Right lobe of liver (tissue), 6 donors: ENCODE results near the gene FADS2. TPM values are rescaled to one million over a fixed set of nuclear protein-coding genes. Genes with fewer than 3 reads are reported as not detected.
"Not testable (repeated sequence)": the region's sequence is repeated elsewhere in the genome, so short reads cannot be mapped to it uniquely, and the experiment has no call there.

Source experiments
- ATAC-seq, 4 donors: fragments of 200-7000 bp; cut with Tn5 transposase; one replicate each; pipeline ENCODE4 v1.9.1; 2020; ENCODE audit warnings: mild to moderate bottlenecking in 4 of 4, moderate library complexity in 4 of 4
- DNase-seq, 3 donors: peaks; one replicate each; pipeline ENCODE4 v3.0.0-alpha.2; 2020
- H3K27ac ChIP-seq, 3 donors: fragments of 200-600 bp; one replicate each; pipeline ENCODE4 v1.8.0; 2022
- H3K27me3 ChIP-seq, 2 donors: fragments of 200-600 bp; one replicate each; pipeline ENCODE4 v1.8.0; 2022
- H3K36me3 ChIP-seq, 4 donors: fragments of 200-600 bp; sonication (generic) in 1 of 4; one replicate each; pipeline versions ENCODE4 v1.5.1 to v1.8.0; 2017 to 2022; ENCODE audit warnings: control low read depth in 1 of 4
- H3K4me1 ChIP-seq, 4 donors: fragments of 200-600 bp; sonication (generic) in 1 of 4; one replicate each; pipeline versions ENCODE4 v1.5.1 to v1.8.0; 2017 to 2022; ENCODE audit warnings: control low read depth in 1 of 4
- H3K4me3 ChIP-seq, 3 donors: fragments of 200-600 bp; one replicate each; pipeline ENCODE4 v1.8.0; 2022
- H3K9me3 ChIP-seq, 4 donors: fragments of 200-600 bp; sonication (generic) in 1 of 4; one replicate each; pipeline versions ENCODE4 v1.5.1 to v1.8.0; 2017 to 2022; ENCODE audit warnings: control low read depth in 1 of 4
- POLR2A ChIP-seq: fragments of 450-650 bp; IDR thresholded peaks from one replicate; pipeline ENCODE4 v1.6.1; 2017; ENCODE audit warnings: antibody characterized with exemption, mild to moderate bottlenecking
- WGBS: methylation state at CpG from one replicate; pipeline ENCODE4 v1.1.6; 2018; ENCODE audit warnings: low coverage, low lambda C conversion rate; ENCODE audit not compliant: insufficient coverage; ENCODE audit errors: missing lambda C conversion rate; 5-methylcytosine and 5-hydroxymethylcytosine counted together
- intact Hi-C, 2 donors: fragments of 100-400 bp; cut with DNase I; formaldehyde crosslinking; loops; one replicate each; pipeline versions ENCODE4 v1.11.2 to v1.14.1; 2022
- total RNA-seq, 6 experiments: library from RNA; depleted of rRNA in 2 of 6; stranded (reverse); fragments of >200 nt in 2 of 6; fragmentation: NEBNext Ultra II Directional in 3 of 6; extraction: Animal tissue kit (Norgen Biotek cat#: 25700) in 3 of 6; gene quantifications; one replicate each; pipeline versions ENCODE4 v1.1.0 to v1.2.4, GENCODE V29; 2016 to 2023
- TF ChIP-seq, protein P1 (sequence below), 4 donors: fragments of 200-600 bp in 3 of 4; fragments of 450-650 bp in 1 of 4; IDR thresholded peaks; one replicate each; pipeline versions ENCODE4 v1.5.1 to v1.8.0; 2016 to 2022; ENCODE audit warnings: antibody characterized with exemption in 4 of 4, mild to moderate bottlenecking in 2 of 4
- donor health status: DM: no; HTN: yes; CAD: no.
- donor health status: DM: no; HTN: no; CAD: no.
- donor health status: DM: no; HTN: no; CAD: no.
- donor health status: DM: no; HTN: yes; CAD: no.
- donor health status: DM: no; HTN: yes; CAD: no.

Gene FADS2
- total RNA-seq, 6 experiments from 2014 or later: 4.2 to 166 (median 110) TPM

DNA sequence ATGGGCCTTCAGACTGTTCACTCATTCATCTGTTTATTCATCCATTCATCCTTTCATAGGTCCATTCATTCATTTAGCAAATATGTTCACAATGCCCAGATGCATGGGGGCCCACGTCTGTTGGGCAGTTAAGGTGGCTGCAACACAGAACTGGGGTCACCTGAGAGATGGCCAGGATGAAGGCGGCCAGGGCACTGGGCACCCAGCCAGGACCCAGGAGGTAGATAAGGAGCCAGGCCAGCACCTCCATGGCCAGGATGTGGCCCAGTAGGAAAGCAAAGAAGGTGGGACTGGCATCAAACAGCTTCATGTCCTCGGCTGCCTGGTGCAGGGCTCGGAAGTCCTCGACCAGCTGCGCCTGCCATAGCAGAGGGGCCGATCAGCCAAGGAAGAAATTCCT, 51.1 kb downstream of the FADS2 start:
- intact Hi-C loops: no loop called here
- Histone ChIP-seq H3K4me1 (no peaks in the 10 kb centered on the region), H3K36me3 (no peaks in the 10 kb centered on the region), H3K27me3 (no peaks in the 10 kb centered on the region), H3K9me3 (no peaks in the 10 kb centered on the region), H3K27ac (no peak overlapping the region), H3K4me3 (no peak overlapping the region)
- DNase-seq: no peak
- no peak for ATAC-seq
- 87% methylated on average over 5 of the region's 7 CpGs for whole genome bisulfite sequencing
- TF ChIP-seq POLR2A: no peak
- TF ChIP-seq, protein P1, sequence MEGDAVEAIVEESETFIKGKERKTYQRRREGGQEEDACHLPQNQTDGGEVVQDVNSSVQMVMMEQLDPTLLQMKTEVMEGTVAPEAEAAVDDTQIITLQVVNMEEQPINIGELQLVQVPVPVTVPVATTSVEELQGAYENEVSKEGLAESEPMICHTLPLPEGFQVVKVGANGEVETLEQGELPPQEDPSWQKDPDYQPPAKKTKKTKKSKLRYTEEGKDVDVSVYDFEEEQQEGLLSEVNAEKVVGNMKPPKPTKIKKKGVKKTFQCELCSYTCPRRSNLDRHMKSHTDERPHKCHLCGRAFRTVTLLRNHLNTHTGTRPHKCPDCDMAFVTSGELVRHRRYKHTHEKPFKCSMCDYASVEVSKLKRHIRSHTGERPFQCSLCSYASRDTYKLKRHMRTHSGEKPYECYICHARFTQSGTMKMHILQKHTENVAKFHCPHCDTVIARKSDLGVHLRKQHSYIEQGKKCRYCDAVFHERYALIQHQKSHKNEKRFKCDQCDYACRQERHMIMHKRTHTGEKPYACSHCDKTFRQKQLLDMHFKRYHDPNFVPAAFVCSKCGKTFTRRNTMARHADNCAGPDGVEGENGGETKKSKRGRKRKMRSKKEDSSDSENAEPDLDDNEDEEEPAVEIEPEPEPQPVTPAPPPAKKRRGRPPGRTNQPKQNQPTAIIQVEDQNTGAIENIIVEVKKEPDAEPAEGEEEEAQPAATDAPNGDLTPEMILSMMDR (IDR thresholded peaks at IDR 0.05): no peak

GRCh38 chr11:61880031-61880430, 51.9 kb downstream of the FADS2 start:
- WGBS: 88% methylated on average over 8 of the region's 11 CpGs
- ATAC-seq: no peak
- Histone ChIP-seq H3K27ac (no peak overlapping the region), H3K36me3 (no peaks in the 10 kb centered on the region), H3K4me1 (no peaks in the 10 kb centered on the region), H3K27me3 (no peaks in the 10 kb centered on the region), H3K9me3 (no peaks in the 10 kb centered on the region), H3K4me3 (no peak overlapping the region)
- intact Hi-C loops: loop anchor here in 1 of 2 donors (10.0 kb wide), 1 partner anchor 75 kb away; no protein-coding TSS in a partner anchor
- DNase-seq: no peak
- TF ChIP-seq POLR2A: no peak
- TF ChIP-seq, protein P1 (IDR thresholded peaks at IDR 0.05): no peak

- Histone ChIP-seq H3K36me3 (no peaks in the 10 kb centered on the region), H3K4me1 (no peaks in the 10 kb centered on the region), H3K27ac (no peak overlapping the region), H3K9me3 (no peaks in the 10 kb centered on the region), H3K4me3 (no peak overlapping the region), H3K27me3 (no peaks in the 10 kb centered on the region)
- DNase-seq (no peak), ATAC-seq (no peak)
- WGBS: 72% methylated on average over 6 of the region's 6 CpGs
- no peak for TF ChIP-seq POLR2A
- TF ChIP-seq, protein P1 (IDR thresholded peaks at IDR 0.05): no peak
- intact Hi-C loops: loop anchor here in 1 of 2 donors (10.0 kb wide), 1 partner anchor 76 kb away; no protein-coding TSS in a partner anchor
Observed at GRCh38 chr11:61880454-61880853, 52.4 kb downstream of the FADS2 start.

- no peak overlapping the region for H3K27ac ChIP-seq
- DNase-seq (no peak), ATAC-seq (no peak)
- intact Hi-C loops: loop anchor here in 1 of 2 donors (10.0 kb wide), 1 partner anchor 77 kb away; no protein-coding TSS in a partner anchor
- H3K27me3 ChIP-seq: no peaks in the 10 kb centered on the region
- TF ChIP-seq, protein P1 (IDR thresholded peaks at IDR 0.05): no peak
- TF ChIP-seq POLR2A: no peak
- no peak overlapping the region for H3K4me3 ChIP-seq
- no peaks in the 10 kb centered on the region for H3K36me3 ChIP-seq
- no peaks in the 10 kb centered on the region for H3K9me3 ChIP-seq
- no peaks in the 10 kb centered on the region for H3K4me1 ChIP-seq
- WGBS: 71% methylated on average over 1 of the region's 3 CpGs
Observed at GRCh38 chr11:61881397-61881796, 53.3 kb downstream of the FADS2 start.

DNA sequence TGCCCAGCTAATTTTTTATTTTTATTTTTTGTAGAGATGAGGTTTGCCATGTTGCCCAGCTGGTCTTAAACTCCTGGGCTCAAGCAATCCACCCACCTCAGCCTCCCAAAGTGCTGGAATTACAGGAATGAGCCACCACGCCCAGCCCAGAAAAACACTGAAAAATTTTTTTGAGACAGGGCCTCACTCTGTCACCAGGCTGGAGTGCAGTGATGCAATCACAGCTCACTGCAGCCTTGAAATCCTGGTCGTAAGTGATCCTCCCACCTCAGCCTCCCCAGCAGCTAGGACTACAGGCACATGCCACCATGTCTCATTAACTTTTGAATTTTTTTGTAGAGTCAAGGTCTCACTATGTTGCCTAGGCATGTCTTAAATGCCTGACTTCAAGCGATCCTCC, 54.2 kb downstream of the FADS2 start:
- H3K9me3 ChIP-seq, H3K27me3 ChIP-seq, ATAC-seq, H3K27ac ChIP-seq, H3K4me3 ChIP-seq, H3K4me1 ChIP-seq, H3K36me3 ChIP-seq, DNase-seq: not testable (repeated sequence)
- 92% methylated on average over 2 of the region's 3 CpGs for WGBS
- intact Hi-C loops: loop anchor here in 1 of 2 donors (10.0 kb wide), 1 partner anchor 77 kb away; no protein-coding TSS in a partner anchor
